HepG2 (cell line): ENCODE data around the gene PIGC. TPM values are rescaled to one million over a fixed set of nuclear protein-coding genes. Genes with fewer than 3 reads are reported as not detected.

Experiments
- ATAC-seq: fragments of 200-7000 bp; cut with Tn5 transposase; 3 replicates; pipeline ENCODE4 v1.9.1; 2020; ENCODE audit warnings: mild to moderate bottlenecking, moderate library complexity
- BruUV-seq: library from RNA; stranded (reverse); fragments of 400-500 nt; replicated peaks from 2 replicates; lab custom pipeline; 2021; lab: Mats Ljungman, UMichigan
- CTCF ChIA-PET: fragments of 300-600 bp; formaldehyde crosslinking; extraction: SDS; loops from one replicate; lab custom pipeline; 2021; ENCODE audit warnings: low total read pairs, inconsistent platforms, low intra/inter-chr PET ratio; lab: Yijun Ruan, JAX
- POLR2A ChIA-PET: fragments of 350-600 bp; sonication (Branson Sonifier 250); formaldehyde crosslinking; loops from one replicate; lab custom pipeline; 2020; ENCODE audit warnings: antibody characterized with exemption, inconsistent platforms; lab: Yijun Ruan, JAX
- DNase-seq: peaks from one replicate; pipeline ENCODE4 v3.0.0-alpha.2; 2015; ENCODE audit warnings: low spot score
- FAIRE-seq: peaks from 3 replicates; lab custom pipeline; 2011; peaks lifted over from hg19 to GRCh38; lab: Jason Lieb, UNC
- H2AFZ ChIP-seq: one replicate; pipeline ENCODE4 v1.6.1; 2011; ENCODE audit warnings: low read length, inconsistent platforms
- H3K27ac ChIP-seq: fragments of 300-600 bp; 3 replicates; pipeline ENCODE4 v1.8.0; 2011; ENCODE audit warnings: mixed run types, mild to moderate bottlenecking, mixed read lengths, low read length, inconsistent platforms; ENCODE audit not compliant: insufficient read depth; ENCODE audit errors: extremely low read length
- H3K27me3 ChIP-seq, 2 experiments: fragments of 200-600 bp in 1 of 2; 2 replicates in 1 of 2; 3 replicates in 1 of 2; pipeline versions ENCODE4 v1.6.0 to v1.8.0; 2011; ENCODE audit warnings: low read length in 2 of 2, mild to moderate bottlenecking in 2 of 2, moderate library complexity in 2 of 2, inconsistent platforms in 1 of 2; ENCODE audit not compliant: insufficient read depth in 2 of 2, control insufficient read depth in 1 of 2
- H3K36me3 ChIP-seq, 2 experiments: fragments of 200-600 bp in 1 of 2; replicated peaks in 1 of 2; 2 replicates in 1 of 2; 3 replicates in 1 of 2; pipeline versions ENCODE4 v1.5.1 to v1.8.0; 2011; ENCODE audit warnings: low read length in 2 of 2, inconsistent platforms in 1 of 2; ENCODE audit not compliant: insufficient read depth in 2 of 2, control insufficient read depth in 1 of 2
- H3K4me1 ChIP-seq: 2 replicates; pipeline ENCODE4 v1.5.1; 2012; ENCODE audit warnings: low read length, inconsistent platforms; ENCODE audit not compliant: insufficient read depth
- H3K4me2 ChIP-seq: 2 replicates; pipeline ENCODE4 v1.6.0; 2011; ENCODE audit warnings: low read depth, low read length, inconsistent platforms
- H3K4me3 ChIP-seq, 3 experiments: fragments of 200-600 bp in 1 of 3; sonication (generic), shearing (Covaris generic) in 1 of 3; replicated peaks in 1 of 3; 2 replicates each; pipeline ENCODE4 v1.5.1; 2011 to 2016; ENCODE audit warnings: low read length in 3 of 3, inconsistent platforms in 2 of 3, low read depth in 2 of 3, mild to moderate bottlenecking in 2 of 3, control low read depth in 1 of 3, mixed read lengths in 1 of 3; ENCODE audit not compliant: insufficient read depth in 1 of 3
- H3K79me2 ChIP-seq: one replicate; pipeline ENCODE4 v1.6.1; 2011; ENCODE audit warnings: low read length, inconsistent platforms; ENCODE audit not compliant: insufficient read depth
- H3K9ac ChIP-seq: 2 replicates; pipeline ENCODE4 v1.6.0; 2011; ENCODE audit warnings: mild to moderate bottlenecking, low read depth, low read length, inconsistent platforms; ENCODE audit not compliant: insufficient read depth
- H3K9me3 ChIP-seq: 2 replicates; pipeline ENCODE4 v1.5.1; 2012; ENCODE audit warnings: mild to moderate bottlenecking, low read length
- H4K20me1 ChIP-seq: 2 replicates; pipeline ENCODE4 v1.6.0; 2011; ENCODE audit warnings: inconsistent platforms, mild to moderate bottlenecking, low read length, moderate library complexity; ENCODE audit not compliant: insufficient read depth
- DR1 ChIP-seq: sonication (generic); formaldehyde crosslinking; IDR thresholded peaks from 2 replicates; pipeline ENCODE4 v1.8.0; 2021; ENCODE audit warnings: mild to moderate bottlenecking, missing genetic modification reagents, inconsistent platforms
- FOSL2 ChIP-seq: sonication (generic); formaldehyde crosslinking; IDR thresholded peaks from 2 replicates; pipeline ENCODE4 v1.4.0; 2020; ENCODE audit warnings: missing genetic modification reagents
- KLF15 ChIP-seq: sonication (generic); formaldehyde crosslinking; IDR thresholded peaks from 2 replicates; pipeline ENCODE4 v1.8.1; 2023; ENCODE audit warnings: borderline replicate concordance, mild to moderate bottlenecking, inconsistent platforms, missing genetic modification reagents, mixed read lengths
- MED13 ChIP-seq: sonication (generic); formaldehyde crosslinking; IDR thresholded peaks from 2 replicates; pipeline ENCODE4 v1.5.0; 2020; ENCODE audit warnings: missing genetic modification reagents
- NR2C2 ChIP-seq: sonication (generic); formaldehyde crosslinking; IDR thresholded peaks from 2 replicates; pipeline ENCODE4 v1.4.0; 2020; ENCODE audit warnings: missing genetic modification reagents, mild to moderate bottlenecking, moderate library complexity, borderline replicate concordance
- SAP130 ChIP-seq: IDR thresholded peaks from 2 replicates; pipeline ENCODE4 v1.6.1; 2016; ENCODE audit warnings: low read depth
- SNAI1 ChIP-seq: sonication (generic); formaldehyde crosslinking; IDR thresholded peaks from 2 replicates; pipeline ENCODE4 v1.5.0; 2020; ENCODE audit warnings: mild to moderate bottlenecking, missing genetic modification reagents, borderline replicate concordance
- TEAD3 ChIP-seq: optimal IDR thresholded peaks from 2 replicates; pipeline ENCODE3; 2016; ENCODE audit warnings: borderline replicate concordance
- ZFX ChIP-seq: sonication (generic); formaldehyde crosslinking; IDR thresholded peaks from 2 replicates; pipeline ENCODE4 v1.4.0; 2020; ENCODE audit warnings: mild to moderate bottlenecking, low read depth, missing genetic modification reagents, moderate library complexity
- ZNF451 ChIP-seq: sonication (generic); formaldehyde crosslinking; IDR thresholded peaks from 2 replicates; pipeline ENCODE4 v1.5.0; 2020; ENCODE audit warnings: mild to moderate bottlenecking, missing genetic modification reagents
- ZNF674 ChIP-seq: sonication (generic); formaldehyde crosslinking; IDR thresholded peaks from 2 replicates; pipeline ENCODE4 v1.5.0; 2020; ENCODE audit warnings: low read depth, mild to moderate bottlenecking, missing genetic modification reagents
- WGBS: methylation state at CpG from one replicate; pipeline ENCODE4 v1.1.6; 2017; ENCODE audit warnings: low lambda C conversion rate; 5-methylcytosine and 5-hydroxymethylcytosine counted together
- in situ Hi-C: cut with HindIII; loops from 2 replicates; pipeline ENCODE4 v1.10.0; 2017; ENCODE audit warnings: low pct_unique_long_range_greater_than_20kb; ENCODE audit not compliant: extremely low pct_ligation_motif_present
- intact Hi-C: fragments of 100-400 bp; cut with micrococcal nuclease; formaldehyde crosslinking; loops from one replicate; pipeline ENCODE4 v1.10.0; 2022; ENCODE audit not compliant: unreplicated experiment
- polyA plus RNA-seq, 8 experiments: library from polyadenylated mRNA; depleted of rRNA in 3 of 8; stranded (reverse) in 7 of 8; unstranded in 1 of 8; fragments of >200 nt; fragmentation: Illumina TruSeq in 4 of 8; extraction: Trizol in 4 of 8; gene quantifications; 2 replicates each; pipeline versions ENCODE4 v1.2.1 to v1.2.3, GENCODE V29; 2011 to 2016; ENCODE audit warnings: low read depth in 4 of 8, missing spikeins in 1 of 8, mixed read lengths in 1 of 8; ENCODE audit not compliant: insufficient read depth in 1 of 8
- total RNA-seq, 5 experiments: library from RNA; depleted of rRNA; stranded (reverse); fragments of >200 nt; fragmentation: Illumina TruSeq; extraction: Trizol; gene quantifications; 2 replicates each; pipeline ENCODE4 v1.2.3, GENCODE V29; 2016; ENCODE audit warnings: low read depth in 1 of 5

The PIGC gene
- total and polyA plus RNA-seq, 2 of the 13 experiments (the other 11 are each of a cell fraction or from before 2014, with no cell fraction given) = 26.7 to 29.5 TPM

DNA sequence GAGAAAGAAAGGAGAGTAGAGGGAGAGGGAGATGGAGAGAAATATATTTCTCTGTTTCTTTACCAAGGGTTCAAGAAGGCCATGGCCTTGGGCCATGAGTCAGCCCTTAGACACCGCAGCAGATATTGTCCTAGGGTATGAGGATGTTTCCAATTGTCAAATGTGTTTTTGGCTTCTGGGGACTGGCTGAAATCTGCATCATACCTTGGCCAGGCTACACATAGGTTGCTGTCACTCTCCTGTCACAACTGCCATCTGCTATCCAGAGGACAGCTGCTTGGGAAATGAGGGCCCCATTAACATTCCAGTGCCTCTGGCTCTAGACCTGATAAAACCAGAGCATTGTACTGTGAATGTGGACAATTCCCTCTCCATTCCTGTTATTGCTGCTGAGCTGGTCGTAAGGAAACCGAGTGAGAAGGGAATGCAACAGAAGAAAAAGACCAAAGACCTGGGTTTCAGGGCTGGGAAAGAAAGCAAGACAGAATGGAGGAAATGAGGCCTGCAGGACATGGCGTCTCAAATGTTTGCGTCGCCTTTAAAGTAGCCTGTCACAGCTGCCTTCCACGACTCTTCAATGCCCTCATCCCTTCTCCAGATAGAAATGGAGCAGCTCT is 8.8 kb upstream of the PIGC start:
- Histone ChIP-seq H3K27me3 (no peaks in the 10 kb centered on the region; a peak in 1 of 5 replicates), H3K27ac (no peak overlapping the region), H3K4me2 (peak overlapping the region; percentile 31), H3K9ac (no peak overlapping the region), H3K36me3 (no peaks in the 10 kb centered on the region), H3K4me1 (peaks cover 61% of the 10 kb centered on the region), H3K79me2 (no peaks in the 10 kb centered on the region), H3K9me3 (no peaks in the 10 kb centered on the region), H2AFZ (no peak overlapping the region), H3K4me3 (no peak overlapping the region), H4K20me1 (no peaks in the 10 kb centered on the region)
- ATAC-seq = no peak
- 47% methylated on average over 7 of the region's 7 CpGs for WGBS
- no peak for FAIRE-seq
- in situ Hi-C loops = no loop called here
- POLR2A ChIA-PET = interaction anchor here (1.0 to 2.9 kb wide), 4 partner anchors 14 to 80 kb away, joined by 3 to 12 read pairs (median 6); partner anchors contain the start of gene SUCO
- intact Hi-C loops = no loop called here
- peak; percentile 57 for DNase-seq
- CTCF ChIA-PET = no interaction called here
- no TSS peak for BruUV-seq
- TF ChIP-seq DR1 (0 out of 2 replicates have a peak, but pooled peaks have one; percentile 27), SNAI1 (CRISPR knock-in tag) (no peak), FOSL2 (CRISPR knock-in tag) (0 out of 2 replicates have a peak, but pooled peaks have one; percentile 19), ZNF451 (CRISPR knock-in tag) (no peak), MED13 (no peak), KLF15 (CRISPR knock-in tag) (no peak), ZFX (peak; percentile 19; the same call in 1 of the 2 replicates), ZNF674 (CRISPR knock-in tag) (no peak), SAP130 (CRISPR knock-in tag) (0 out of 2 replicates have a peak, but pooled peaks have one; percentile 24), NR2C2 (CRISPR knock-in tag) (no peak), TEAD3 (CRISPR knock-in tag) (peak; percentile 39)
